Rectal smooth muscle tissue (tissue), 1 donor: Measurements from ENCODE around the gene DPEP3.
"Not testable (repeated sequence)": the region's sequence is repeated elsewhere in the genome, so short reads cannot be mapped to it uniquely, and the experiment has no call there.

ENCODE experiments used
- H3K27ac ChIP-seq: one replicate; pipeline ENCODE4 v1.7.0; 2013; ENCODE audit warnings: low read depth, low read length, inconsistent platforms
- H3K27me3 ChIP-seq: one replicate; pipeline ENCODE4 v1.7.0; 2013; ENCODE audit warnings: low read length; ENCODE audit not compliant: control insufficient read depth, insufficient read depth
- H3K36me3 ChIP-seq: one replicate; pipeline ENCODE4 v1.7.0; 2013; ENCODE audit warnings: low read length; ENCODE audit not compliant: control insufficient read depth, insufficient read depth
- H3K4me1 ChIP-seq: one replicate; pipeline ENCODE4 v1.7.0; 2013; ENCODE audit warnings: low read length; ENCODE audit not compliant: control insufficient read depth, insufficient read depth
- H3K4me3 ChIP-seq: one replicate; pipeline ENCODE4 v1.7.0; 2013; ENCODE audit warnings: low read length
- H3K9ac ChIP-seq: one replicate; pipeline ENCODE4 v1.7.0; 2013; ENCODE audit warnings: low read length

Gene DPEP3

DNA sequence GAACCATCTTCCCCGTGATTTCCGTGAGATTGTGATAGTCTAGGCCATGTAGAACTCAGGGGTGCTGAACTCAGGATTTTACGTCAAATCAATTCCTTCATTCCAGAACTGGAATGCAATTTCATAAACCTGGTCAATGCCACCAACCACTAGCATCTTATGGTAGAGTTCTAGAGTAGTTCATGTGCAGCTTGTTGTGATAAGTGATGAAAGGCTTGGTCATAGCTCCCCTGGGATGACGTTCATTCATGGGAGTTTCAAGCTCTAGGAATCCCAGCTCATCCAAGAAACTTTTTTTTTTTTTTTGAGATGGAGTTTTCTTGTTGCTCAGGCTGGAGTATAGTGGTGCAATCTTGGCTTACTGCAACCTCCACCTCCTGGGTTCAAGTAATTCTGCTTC, 22.7 kb upstream of the DPEP3 start:
- H3K4me1 ChIP-seq: no peaks in the 10 kb centered on the region
- H3K9ac ChIP-seq: no peak overlapping the region
- H3K27me3 ChIP-seq: no peaks in the 10 kb centered on the region
- no peak overlapping the region for H3K27ac ChIP-seq
- no peak overlapping the region for H3K4me3 ChIP-seq
- H3K36me3 ChIP-seq: no peaks in the 10 kb centered on the region

DNA sequence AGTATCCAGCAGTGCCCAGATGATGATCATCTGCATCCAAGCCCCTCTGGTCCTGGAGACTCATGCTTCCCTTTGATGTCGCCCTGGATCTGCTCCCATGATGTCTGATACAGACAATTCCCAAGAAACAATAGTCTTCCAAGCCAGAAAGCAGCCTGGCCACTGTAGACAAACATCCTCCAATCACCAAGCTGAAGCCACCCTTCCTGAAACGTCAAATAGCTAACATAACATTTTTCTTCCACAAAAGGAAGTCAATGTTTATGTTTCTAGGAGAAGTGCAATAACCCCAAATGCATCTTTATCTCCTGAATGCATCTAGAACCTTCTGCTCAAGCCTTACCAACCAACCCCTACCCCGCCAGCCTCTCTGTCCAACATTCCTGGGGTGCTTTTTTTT, 20.2 kb upstream of the DPEP3 start:
- no peaks in the 10 kb centered on the region for H3K27me3 ChIP-seq
- peak overlapping the region; percentile 13 for H3K4me3 ChIP-seq
- H3K36me3 ChIP-seq: no peaks in the 10 kb centered on the region
- no peak overlapping the region for H3K27ac ChIP-seq
- no peak overlapping the region for H3K9ac ChIP-seq
- no peaks in the 10 kb centered on the region for H3K4me1 ChIP-seq

DNA sequence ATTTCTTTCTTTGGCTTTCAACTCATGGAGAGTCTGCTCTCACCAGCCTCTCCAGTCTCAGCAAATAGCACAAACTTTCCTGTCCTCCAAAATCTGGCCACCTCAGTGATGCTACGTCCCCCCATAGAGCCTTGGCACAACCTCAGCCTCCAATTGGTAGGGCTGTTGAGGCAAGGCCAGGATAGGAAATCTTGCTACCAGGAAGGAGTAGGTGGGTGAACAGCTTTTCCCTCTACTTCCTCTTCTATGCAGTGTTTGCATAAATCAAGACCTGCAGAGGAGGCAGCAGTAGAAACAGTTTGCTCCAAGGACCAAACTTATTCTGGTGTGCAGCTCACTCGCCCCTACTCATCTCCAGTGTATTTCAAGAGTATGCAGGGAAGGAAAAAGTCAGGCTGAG, 19.7 kb upstream of the DPEP3 start:
- H3K9ac ChIP-seq: no peak overlapping the region
- H3K36me3 ChIP-seq: no peaks in the 10 kb centered on the region
- H3K4me1 ChIP-seq: no peaks in the 10 kb centered on the region
- H3K27me3 ChIP-seq: no peaks in the 10 kb centered on the region
- no peak overlapping the region for H3K27ac ChIP-seq
- H3K4me3 ChIP-seq: peak overlapping the region; percentile 13

DNA sequence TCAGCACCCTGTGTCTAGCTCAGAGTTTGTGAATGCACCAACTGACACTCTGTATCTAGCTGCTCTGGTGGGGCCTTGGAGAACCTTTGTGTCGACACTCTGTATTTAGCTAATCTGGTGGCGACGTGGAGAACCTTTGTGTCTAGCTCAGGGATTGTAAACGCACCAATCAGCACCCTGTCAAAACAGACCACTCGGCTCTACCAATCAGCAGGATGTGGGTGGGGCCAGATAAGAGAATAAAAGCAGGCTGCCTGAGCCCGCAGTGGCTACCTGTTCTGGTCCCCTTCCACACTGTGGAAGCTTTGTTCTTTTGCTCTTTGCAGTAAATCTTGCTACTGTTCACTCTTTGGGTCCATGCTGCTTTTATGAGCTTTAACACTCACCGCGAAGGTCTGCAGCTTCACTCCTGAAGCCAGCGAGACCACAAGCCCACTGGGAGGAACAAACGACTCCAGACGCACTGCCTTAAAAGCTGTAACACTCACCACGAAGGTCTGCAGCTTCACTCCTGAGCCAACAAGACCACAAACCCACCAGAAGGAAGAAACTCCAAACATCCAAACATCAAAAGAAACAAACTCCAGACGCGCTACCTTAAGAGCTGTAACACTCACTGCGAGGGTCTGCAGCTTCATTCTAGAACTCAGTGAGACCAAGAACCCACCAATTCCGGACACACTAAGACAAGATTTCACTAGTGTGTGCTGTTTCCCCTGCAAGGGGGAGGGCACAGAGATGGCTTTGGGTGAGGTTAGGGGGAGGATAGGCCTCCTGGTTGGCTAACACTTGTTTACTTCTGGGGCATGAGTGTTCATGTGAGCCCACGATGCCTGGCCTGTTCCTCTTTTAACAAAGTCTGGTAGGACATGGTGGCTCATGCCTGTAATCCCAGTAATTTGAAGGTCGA, 18.7 kb upstream of the DPEP3 start, which contains the start of gene DPEP2:
DPEP2 (minus strand) TSS at position 706 of the 910 bp plus-strand sequence. CDS start 6,272 bp downstream, outside the sequence.
- H3K4me3 ChIP-seq: peak within 1 kb of the TSS; percentile 36
- H3K27ac ChIP-seq, H3K9ac ChIP-seq: not testable (repeated sequence)

DNA sequence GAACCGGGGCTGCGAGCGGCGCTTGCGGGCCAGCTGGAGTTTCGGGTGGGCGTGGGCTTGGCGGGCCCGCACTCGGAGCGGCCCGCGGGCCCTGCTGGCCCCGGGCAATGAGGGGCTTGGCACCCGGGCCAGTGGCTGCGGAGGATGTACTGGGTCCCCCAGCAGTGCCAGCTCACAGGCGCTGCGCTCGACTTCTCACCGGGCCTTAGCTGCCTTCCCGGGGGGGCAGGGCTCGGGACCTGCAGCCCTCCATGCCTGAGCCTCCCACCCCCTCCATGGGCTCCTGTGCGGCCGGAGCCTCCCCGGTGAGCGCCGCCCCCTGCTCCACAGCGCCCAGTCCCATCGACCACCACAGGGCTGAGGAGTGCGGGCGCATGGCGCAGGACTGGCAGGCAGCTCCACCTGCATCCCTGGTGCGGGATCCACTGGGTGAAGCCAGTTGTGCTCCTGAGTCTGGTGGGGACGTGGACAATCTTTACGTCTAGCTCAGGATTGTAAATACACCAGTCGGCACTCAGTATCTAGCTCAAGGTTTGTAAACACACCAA, 18.0 kb upstream of the DPEP3 start:
- not testable (repeated sequence) for H3K27ac ChIP-seq, H3K4me1 ChIP-seq, H3K36me3 ChIP-seq, H3K4me3 ChIP-seq, H3K9ac ChIP-seq, H3K27me3 ChIP-seq

More for the DNA sequence above, 18.7 kb upstream of the DPEP3 start, which contains the start of gene DPEP2:
- not testable (repeated sequence) for H3K4me1 ChIP-seq, H3K36me3 ChIP-seq, H3K27me3 ChIP-seq

DNA sequence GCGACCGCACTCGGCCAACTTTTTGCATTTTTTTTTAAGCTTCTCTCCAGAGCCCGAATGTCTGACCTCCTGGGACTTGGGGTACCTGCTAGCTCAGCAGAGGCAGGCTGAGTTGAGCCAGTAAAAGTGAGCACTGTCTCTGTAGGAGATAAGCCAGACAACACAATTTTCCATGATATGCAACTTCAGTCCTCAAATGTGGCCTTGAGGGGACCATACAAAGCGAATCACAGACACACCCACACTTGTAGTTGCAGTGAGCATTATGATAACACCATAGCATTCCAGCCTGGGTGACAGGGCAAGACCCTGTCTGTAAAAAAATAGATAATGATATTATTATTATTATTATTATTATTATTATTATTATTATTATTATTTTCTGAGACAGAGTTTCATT, 16.4 kb upstream of the DPEP3 start:
- H3K4me3 ChIP-seq: no peak overlapping the region
- H3K36me3 ChIP-seq: no peaks in the 10 kb centered on the region
- no peak overlapping the region for H3K27ac ChIP-seq
- H3K27me3 ChIP-seq: no peaks in the 10 kb centered on the region
- no peak overlapping the region for H3K9ac ChIP-seq
- H3K4me1 ChIP-seq: peaks cover 4% of the 10 kb centered on the region

DNA sequence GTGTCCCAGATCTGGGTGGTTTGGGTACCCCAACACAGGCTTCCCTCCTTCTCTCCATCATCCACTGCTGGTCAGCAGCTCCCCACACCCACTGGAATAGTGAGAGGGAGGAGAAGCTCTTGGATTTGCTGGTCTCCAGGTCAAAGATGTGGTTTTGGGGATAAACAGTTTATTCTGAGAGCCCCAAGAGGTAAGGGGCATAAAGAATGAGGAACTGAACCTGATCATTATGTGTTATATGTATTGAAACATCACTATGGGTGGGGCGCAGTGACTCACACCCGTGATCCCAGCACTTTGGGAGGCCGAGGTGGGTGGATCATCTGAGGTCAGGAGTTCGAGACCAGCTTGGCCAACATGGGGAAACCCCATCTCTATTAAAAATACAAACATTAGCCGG, 15.1 kb upstream of the DPEP3 start:
- Histone ChIP-seq H3K4me1 (peaks cover 4% of the 10 kb centered on the region), H3K27me3 (no peaks in the 10 kb centered on the region), H3K4me3 (no peak overlapping the region), H3K27ac (no peak overlapping the region), H3K36me3 (no peaks in the 10 kb centered on the region), H3K9ac (no peak overlapping the region)

DNA sequence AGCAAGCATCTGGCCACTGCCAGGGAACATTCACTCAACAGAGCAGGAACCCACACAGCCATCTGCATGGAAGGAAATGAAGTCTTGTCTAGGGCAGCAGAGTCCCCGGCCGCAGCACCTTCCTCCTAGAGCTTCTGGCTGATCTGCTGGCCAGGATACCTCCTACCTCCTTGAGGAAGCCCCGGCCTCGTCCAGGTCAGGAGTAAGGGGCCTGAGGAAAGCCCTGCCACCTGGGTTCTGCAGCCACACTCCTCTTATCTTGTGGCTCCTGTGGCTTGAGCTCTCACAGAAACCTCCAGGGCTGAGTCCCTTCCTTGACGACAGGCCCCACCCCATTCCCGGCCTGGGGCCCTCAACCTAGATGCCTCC, 13.7 kb upstream of the DPEP3 start:
- H3K4me1 ChIP-seq, H3K27ac ChIP-seq, H3K27me3 ChIP-seq, H3K4me3 ChIP-seq, H3K36me3 ChIP-seq, H3K9ac ChIP-seq: not testable (repeated sequence)

DNA sequence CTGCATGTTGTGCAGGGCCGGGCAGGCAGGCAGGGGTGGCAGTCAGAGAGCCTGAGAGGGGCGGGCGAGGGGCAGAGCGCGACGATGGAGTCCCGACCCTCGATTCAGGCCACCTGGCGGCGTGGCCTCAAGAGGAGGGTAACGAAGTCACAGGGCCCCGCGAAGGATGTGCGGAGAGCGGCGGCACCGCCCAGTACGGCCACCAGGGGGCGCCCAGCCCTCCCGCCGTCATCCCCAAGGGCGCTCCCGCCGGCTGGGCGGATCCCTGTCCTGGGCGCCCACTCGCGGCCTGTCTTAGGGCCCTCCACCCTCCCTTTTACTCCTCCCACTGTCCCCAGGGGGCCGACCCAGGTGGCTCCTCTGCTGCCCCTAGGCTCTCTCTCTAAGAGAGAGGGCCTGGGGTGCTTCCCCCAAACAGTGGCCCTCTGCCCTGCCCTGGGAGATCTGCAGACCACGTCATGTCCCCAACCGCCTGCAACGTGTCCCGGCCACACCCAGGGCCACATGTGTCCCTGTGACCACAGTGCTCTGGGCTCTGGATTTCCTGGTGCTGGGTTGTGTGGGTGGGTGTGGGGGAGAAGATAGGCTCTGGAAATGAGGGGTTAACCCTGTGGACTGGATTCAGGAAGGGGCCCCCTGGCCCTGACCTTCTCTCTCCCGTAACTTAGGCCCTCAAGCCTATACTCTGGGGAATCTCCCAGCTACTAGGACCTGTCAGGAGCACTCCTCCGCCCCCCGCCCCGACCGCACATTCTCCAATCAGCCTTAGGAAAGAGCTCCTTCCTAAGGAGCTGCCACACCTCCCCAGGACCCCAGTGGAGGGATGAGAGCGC, 13.1 kb upstream of the DPEP3 start:
- peak overlapping the region; percentile 46 for H3K27ac ChIP-seq
- peak overlapping the region; percentile 60 for H3K4me3 ChIP-seq

DNA sequence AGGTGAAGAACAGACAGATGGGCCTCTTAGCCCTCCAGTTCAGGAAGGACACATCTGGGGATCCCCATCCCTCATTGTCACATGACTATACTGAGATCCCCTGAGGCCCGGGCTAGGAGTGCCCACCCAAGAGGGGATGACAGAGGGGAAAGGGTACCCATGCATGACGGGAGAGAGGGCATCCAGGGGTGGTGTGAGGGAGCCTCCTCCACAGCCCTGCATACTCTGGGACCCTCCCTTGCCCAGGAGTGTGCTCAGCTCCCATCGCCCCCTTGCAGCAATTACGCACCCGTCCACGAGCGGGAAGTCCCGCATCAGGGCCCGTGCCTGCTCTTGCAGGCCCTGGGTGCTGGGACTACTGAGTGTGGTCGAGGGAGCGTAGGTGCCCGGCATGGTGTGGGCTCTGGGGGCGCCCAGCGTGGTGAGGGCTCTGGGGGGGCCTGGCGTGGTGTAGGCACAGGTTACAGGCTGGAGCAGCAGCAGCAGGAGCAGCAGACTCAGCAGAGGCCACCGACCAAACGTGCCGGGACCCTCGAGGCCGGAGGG, 12.4 kb upstream of the DPEP3 start:
- no peak overlapping the region for H3K9ac ChIP-seq
- H3K27me3 ChIP-seq: no peaks in the 10 kb centered on the region
- H3K27ac ChIP-seq: no peak overlapping the region
- H3K36me3 ChIP-seq: no peaks in the 10 kb centered on the region
- peaks cover 4% of the 10 kb centered on the region for H3K4me1 ChIP-seq
- H3K4me3 ChIP-seq: peak overlapping the region; percentile 60

More for the DNA sequence above, 13.1 kb upstream of the DPEP3 start:
- H3K4me1 ChIP-seq: peaks cover 4% of the 10 kb centered on the region
- H3K9ac ChIP-seq: peak overlapping the region; percentile 45
- H3K27me3 ChIP-seq: no peaks in the 10 kb centered on the region
- no peaks in the 10 kb centered on the region for H3K36me3 ChIP-seq

DNA sequence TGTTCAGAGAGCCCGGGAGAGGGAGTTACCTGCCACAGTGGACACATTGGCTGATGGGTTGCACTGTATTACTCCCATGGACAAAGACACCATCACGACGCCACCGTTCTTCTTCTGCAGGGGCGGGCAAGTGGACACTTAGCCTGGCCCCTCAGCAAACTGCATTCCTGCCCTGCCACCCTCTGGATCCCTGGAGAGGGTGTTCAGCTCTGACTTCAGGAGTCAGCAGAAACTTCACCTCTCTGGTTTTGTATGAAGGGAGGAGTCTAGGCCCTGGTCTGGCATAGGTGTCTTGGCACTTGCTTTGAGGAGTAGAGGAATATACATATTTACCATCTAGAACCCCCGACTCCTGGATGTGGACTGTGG, 9.7 kb upstream of the DPEP3 start:
- H3K4me3 ChIP-seq: no peak overlapping the region
- no peaks in the 10 kb centered on the region for H3K36me3 ChIP-seq
- no peak overlapping the region for H3K9ac ChIP-seq

DNA sequence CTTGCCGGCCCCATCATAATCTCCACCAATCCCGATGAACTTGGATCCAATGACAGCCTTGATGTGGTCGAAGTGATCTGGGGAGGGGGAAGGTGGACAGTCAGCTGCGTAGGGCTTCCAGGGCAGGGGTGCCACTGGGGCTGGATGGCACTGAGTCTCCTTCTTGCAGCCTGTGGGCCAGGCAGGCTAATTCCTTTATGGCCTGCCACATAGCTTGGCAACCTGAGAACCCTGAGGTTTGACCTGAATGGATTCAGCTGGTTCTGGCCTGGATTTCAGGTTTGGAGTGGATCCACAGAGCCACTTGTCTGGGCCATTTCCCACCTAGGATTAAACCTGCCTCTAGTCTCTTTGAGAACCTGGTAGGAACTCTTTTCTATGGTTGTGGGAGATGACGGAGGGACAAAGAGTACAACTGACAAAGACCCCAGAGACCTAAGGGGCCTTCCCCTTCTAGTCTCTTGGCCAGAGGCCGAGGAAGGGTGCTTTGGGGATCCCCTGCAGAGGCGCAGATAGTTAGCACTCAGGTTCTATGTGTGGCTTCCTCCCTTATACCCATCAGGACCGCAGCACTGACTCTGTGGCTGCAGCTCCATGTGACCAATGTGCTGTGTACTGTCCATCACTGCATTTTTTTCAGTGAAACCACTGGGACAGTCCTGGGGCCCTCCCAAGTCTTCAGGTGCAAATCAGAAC, 9.2 kb upstream of the DPEP3 start:
- no peaks in the 10 kb centered on the region for H3K36me3 ChIP-seq
- H3K27me3 ChIP-seq: no peaks in the 10 kb centered on the region
- peaks cover 4% of the 10 kb centered on the region for H3K4me1 ChIP-seq
- H3K27ac ChIP-seq: no peak overlapping the region
- H3K4me3 ChIP-seq: no peak overlapping the region
- no peak overlapping the region for H3K9ac ChIP-seq

More for the DNA sequence above, 9.7 kb upstream of the DPEP3 start:
- no peak overlapping the region for H3K27ac ChIP-seq
- H3K27me3 ChIP-seq: no peaks in the 10 kb centered on the region
- peaks cover 4% of the 10 kb centered on the region for H3K4me1 ChIP-seq
